ENCODE results near the gene SMARCE1.

The SMARCE1 gene

GRCh38 chr17:40577611-40578065, 70.0 kb downstream of the SMARCE1 start:
- DNase-seq: no peak

DNA sequence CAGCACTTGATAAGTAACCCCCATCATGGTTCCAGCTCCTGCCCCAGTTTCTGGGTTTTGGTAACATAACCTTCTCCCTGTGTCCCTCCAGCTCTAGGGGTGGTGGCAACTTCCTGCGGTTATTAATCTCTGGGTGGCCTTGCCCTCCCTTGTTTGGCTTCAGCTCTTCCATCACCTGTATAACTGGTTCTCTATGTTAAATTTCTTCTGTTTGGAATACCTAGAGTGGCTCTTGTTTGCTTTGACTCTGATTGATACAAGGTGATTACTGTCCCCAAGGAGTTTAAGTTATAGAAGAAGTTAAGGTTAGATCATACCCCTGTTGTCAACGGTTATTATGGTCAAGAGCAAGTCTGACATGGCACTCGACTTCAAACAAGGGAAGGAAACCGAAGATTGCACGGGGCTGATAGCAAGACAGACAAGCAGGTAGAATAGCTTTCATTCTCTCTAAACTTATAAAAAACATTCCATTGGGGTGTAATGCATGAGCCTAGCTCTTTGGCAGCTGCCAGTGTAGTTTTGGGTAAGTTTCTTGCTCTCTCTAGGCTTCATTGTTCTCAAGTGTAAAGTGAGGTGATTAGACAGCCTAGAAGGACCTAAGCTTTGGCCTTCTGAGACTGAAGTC, 71.4 kb downstream of the SMARCE1 start:
- DNase-seq: no peak

Data from NCI-H1436 treated with DMSO at 0.1 percent for 48 hours (cell line).